Measurements from ENCODE around the gene CMIP.

DNA sequence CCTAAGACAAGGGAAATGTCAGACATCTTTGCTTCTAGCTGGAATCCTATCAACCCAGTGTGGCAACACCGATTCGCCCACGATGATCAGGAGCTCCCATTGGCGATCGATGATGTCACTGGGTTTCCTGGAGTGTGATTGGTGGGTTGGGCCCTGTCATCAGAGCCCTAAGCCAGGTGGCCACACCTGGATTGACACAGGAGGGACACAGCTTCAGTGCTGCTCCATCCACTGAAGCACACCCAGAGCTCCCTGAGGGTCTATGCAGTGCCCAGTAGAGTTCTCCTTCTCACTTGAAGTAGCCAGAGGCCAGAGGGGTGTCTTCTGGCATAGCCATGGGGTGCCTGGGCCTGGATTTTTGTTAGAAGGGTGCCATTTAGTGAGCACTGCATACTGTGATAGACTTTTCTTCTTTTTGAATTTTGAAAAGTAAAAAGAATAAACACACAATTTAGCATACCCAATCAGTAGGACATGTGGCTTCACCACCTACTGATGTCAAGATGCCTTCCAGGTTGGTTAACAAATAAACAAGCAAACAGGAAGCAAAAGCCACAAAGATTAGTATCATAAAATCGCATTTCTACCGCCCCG is 77.6 kb downstream of the CMIP start:
- TF ChIP-seq, protein P1, sequence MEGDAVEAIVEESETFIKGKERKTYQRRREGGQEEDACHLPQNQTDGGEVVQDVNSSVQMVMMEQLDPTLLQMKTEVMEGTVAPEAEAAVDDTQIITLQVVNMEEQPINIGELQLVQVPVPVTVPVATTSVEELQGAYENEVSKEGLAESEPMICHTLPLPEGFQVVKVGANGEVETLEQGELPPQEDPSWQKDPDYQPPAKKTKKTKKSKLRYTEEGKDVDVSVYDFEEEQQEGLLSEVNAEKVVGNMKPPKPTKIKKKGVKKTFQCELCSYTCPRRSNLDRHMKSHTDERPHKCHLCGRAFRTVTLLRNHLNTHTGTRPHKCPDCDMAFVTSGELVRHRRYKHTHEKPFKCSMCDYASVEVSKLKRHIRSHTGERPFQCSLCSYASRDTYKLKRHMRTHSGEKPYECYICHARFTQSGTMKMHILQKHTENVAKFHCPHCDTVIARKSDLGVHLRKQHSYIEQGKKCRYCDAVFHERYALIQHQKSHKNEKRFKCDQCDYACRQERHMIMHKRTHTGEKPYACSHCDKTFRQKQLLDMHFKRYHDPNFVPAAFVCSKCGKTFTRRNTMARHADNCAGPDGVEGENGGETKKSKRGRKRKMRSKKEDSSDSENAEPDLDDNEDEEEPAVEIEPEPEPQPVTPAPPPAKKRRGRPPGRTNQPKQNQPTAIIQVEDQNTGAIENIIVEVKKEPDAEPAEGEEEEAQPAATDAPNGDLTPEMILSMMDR (IDR thresholded peaks at IDR 0.05) = no peak
- TF ChIP-seq POLR2A (IDR thresholded peaks at IDR 0.05) (no peak), POLR2AphosphoS5 (IDR thresholded peaks at IDR 0.05) (no peak), EP300 (IDR thresholded peaks at IDR 0.05; ENCODE audit: low read depth) (no peak)

Measured in transverse colon (tissue), 4 donors.